ENCODE data around the gene TMPRSS11D. TPM values are rescaled to one million over a fixed set of nuclear protein-coding genes. Genes with fewer than 3 reads are reported as not detected.

Gene TMPRSS11D
- polyA plus RNA-seq, 1 donor from 2014 or later: not detected

- no peak overlapping the region for H3K9ac ChIP-seq (ENCODE audit: low read length)
- H3F3A ChIP-seq (ENCODE audit: insufficient read depth, low read length, poor library complexity, severe bottlenecking): no peaks in the 10 kb centered on the region
- no peaks in the 10 kb centered on the region for H3K9me3 ChIP-seq (ENCODE audit: low read length)
- no peak overlapping the region for H3K27ac ChIP-seq (ENCODE audit: low read length)
- H3K9me2 ChIP-seq (ENCODE audit: insufficient read depth, low read length): no peaks in the 10 kb centered on the region
- TF ChIP-seq RAD21 (conservative IDR thresholded peaks at IDR 0.05) (no peak), REST (IDR thresholded peaks at IDR 0.05; ENCODE audit: borderline replicate concordance) (no peak), TAF1 (IDR thresholded peaks at IDR 0.05; ENCODE audit: low read depth) (no peak), EP300 (conservative IDR thresholded peaks at IDR 0.05; ENCODE audit: poor library complexity, severe bottlenecking) (no peak), EZH2 (IDR thresholded peaks at IDR 0.05; ENCODE audit: borderline replicate concordance, insufficient read depth, low read length, poor library complexity, severe bottlenecking) (no peak), SMC3 (conservative IDR thresholded peaks at IDR 0.05; ENCODE audit: poor library complexity) (no peak), MXI1 (conservative IDR thresholded peaks at IDR 0.05; ENCODE audit: poor library complexity, severe bottlenecking) (no peak), POLR2AphosphoS5 (IDR thresholded peaks at IDR 0.05) (no peak)
- TF ChIP-seq, protein P1, sequence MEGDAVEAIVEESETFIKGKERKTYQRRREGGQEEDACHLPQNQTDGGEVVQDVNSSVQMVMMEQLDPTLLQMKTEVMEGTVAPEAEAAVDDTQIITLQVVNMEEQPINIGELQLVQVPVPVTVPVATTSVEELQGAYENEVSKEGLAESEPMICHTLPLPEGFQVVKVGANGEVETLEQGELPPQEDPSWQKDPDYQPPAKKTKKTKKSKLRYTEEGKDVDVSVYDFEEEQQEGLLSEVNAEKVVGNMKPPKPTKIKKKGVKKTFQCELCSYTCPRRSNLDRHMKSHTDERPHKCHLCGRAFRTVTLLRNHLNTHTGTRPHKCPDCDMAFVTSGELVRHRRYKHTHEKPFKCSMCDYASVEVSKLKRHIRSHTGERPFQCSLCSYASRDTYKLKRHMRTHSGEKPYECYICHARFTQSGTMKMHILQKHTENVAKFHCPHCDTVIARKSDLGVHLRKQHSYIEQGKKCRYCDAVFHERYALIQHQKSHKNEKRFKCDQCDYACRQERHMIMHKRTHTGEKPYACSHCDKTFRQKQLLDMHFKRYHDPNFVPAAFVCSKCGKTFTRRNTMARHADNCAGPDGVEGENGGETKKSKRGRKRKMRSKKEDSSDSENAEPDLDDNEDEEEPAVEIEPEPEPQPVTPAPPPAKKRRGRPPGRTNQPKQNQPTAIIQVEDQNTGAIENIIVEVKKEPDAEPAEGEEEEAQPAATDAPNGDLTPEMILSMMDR (IDR thresholded peaks at IDR 0.05; ENCODE audit: poor library complexity, severe bottlenecking): no peak
- H3K4me2 ChIP-seq (ENCODE audit: low read length): no peak overlapping the region
- no peak overlapping the region for H2AFZ ChIP-seq (ENCODE audit: low read depth, low read length)
- H3K27me3 ChIP-seq (ENCODE audit: insufficient read depth, low read depth, low read length): no peaks in the 10 kb centered on the region
- H3K4me3 ChIP-seq (ENCODE audit: low read length): no peak overlapping the region
- no peaks in the 10 kb centered on the region for H3K79me2 ChIP-seq (replicated peaks; ENCODE audit: insufficient read depth, low read length)
- H3K36me3 ChIP-seq (ENCODE audit: insufficient read depth, low read length): no peaks in the 10 kb centered on the region
- H4K20me1 ChIP-seq (ENCODE audit: insufficient read depth): no peaks in the 10 kb centered on the region
These were observed 27.8 kb upstream of the TMPRSS11D start for GRCh38 chr4:67911638-67912037.

GRCh38 chr4:67911141-67911540, 27.3 kb upstream of the TMPRSS11D start:
- Histone ChIP-seq H3K9ac (ENCODE audit: low read length) (no peak overlapping the region), H3K36me3 (ENCODE audit: insufficient read depth, low read length) (no peaks in the 10 kb centered on the region), H3K9me2 (ENCODE audit: insufficient read depth, low read length) (no peaks in the 10 kb centered on the region), H2AFZ (ENCODE audit: low read depth, low read length) (no peak overlapping the region), H3K9me3 (ENCODE audit: low read length) (no peaks in the 10 kb centered on the region), H4K20me1 (ENCODE audit: insufficient read depth) (no peaks in the 10 kb centered on the region), H3F3A (ENCODE audit: insufficient read depth, low read length, poor library complexity, severe bottlenecking) (no peaks in the 10 kb centered on the region), H3K4me2 (ENCODE audit: low read length) (no peak overlapping the region), H3K27me3 (ENCODE audit: insufficient read depth, low read depth, low read length) (no peaks in the 10 kb centered on the region), H3K79me2 (replicated peaks; ENCODE audit: insufficient read depth, low read length) (no peaks in the 10 kb centered on the region), H3K4me3 (ENCODE audit: low read length) (no peak overlapping the region), H3K27ac (ENCODE audit: low read length) (no peak overlapping the region)
- no peak for TF ChIP-seq MXI1 (conservative IDR thresholded peaks at IDR 0.05; ENCODE audit: poor library complexity, severe bottlenecking)
- no peak for TF ChIP-seq TAF1 (IDR thresholded peaks at IDR 0.05; ENCODE audit: low read depth)
- TF ChIP-seq REST (IDR thresholded peaks at IDR 0.05; ENCODE audit: borderline replicate concordance): no peak
- TF ChIP-seq EP300 (conservative IDR thresholded peaks at IDR 0.05; ENCODE audit: poor library complexity, severe bottlenecking): no peak
- TF ChIP-seq SMC3 (conservative IDR thresholded peaks at IDR 0.05; ENCODE audit: poor library complexity): no peak
- TF ChIP-seq EZH2 (IDR thresholded peaks at IDR 0.05; ENCODE audit: borderline replicate concordance, insufficient read depth, low read length, poor library complexity, severe bottlenecking): no peak
- TF ChIP-seq POLR2AphosphoS5 (IDR thresholded peaks at IDR 0.05): no peak
- no peak for TF ChIP-seq RAD21 (conservative IDR thresholded peaks at IDR 0.05)
- TF ChIP-seq, protein P1 (IDR thresholded peaks at IDR 0.05; ENCODE audit: poor library complexity, severe bottlenecking): no peak
